PC-9 (cell line): ENCODE results near the gene CPSF4.

Experiments used
- EZH2 ChIP-seq: fragments of 200-600 bp; sonication (generic); IDR thresholded peaks from 2 replicates; pipeline ENCODE4 v1.8.0; 2017; ENCODE audit warnings: antibody characterized with exemption, low read depth
- TF ChIP-seq, protein P1 (sequence below): fragments of 200-600 bp; sonication (generic); conservative IDR thresholded peaks from 2 replicates; pipeline ENCODE4 v1.6.1; 2017; ENCODE audit warnings: mixed run types, antibody characterized with exemption, mild to moderate bottlenecking, moderate library complexity

DNA sequence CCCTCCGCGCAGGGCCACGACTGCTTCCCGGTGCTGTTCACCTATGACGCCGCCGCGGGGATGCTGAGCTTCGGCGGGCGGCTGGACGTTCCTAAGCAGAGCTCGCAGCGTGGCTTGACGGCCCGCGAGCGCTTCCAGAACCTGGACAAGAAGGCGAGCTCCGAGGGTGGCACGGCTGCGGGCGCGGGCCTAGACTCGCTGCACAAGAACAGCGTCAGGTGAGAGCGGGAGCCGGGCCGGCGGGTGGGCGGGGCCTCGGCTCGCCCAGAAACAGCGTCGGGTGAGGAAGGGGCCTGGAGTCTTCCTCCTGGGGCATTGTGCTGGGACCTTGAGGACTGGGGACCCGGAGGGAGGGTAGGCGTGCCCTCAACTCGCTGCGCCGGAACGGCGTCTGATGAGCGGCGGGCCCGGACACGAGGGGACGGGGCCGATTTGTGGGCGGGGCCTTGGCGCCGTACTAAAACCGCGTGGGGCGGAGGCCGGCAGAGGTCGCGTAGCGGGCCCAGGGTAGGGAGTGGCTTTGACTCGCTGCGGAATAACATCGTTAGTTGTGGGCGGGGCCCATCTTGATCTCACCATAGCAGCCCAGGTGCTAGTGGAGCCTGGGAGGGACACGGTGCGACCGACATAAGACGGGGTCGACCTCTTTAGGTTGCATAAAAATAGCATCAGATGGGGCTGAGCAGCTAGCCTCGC is 45.9 kb upstream of the CPSF4 start:
- TF ChIP-seq, protein P1, sequence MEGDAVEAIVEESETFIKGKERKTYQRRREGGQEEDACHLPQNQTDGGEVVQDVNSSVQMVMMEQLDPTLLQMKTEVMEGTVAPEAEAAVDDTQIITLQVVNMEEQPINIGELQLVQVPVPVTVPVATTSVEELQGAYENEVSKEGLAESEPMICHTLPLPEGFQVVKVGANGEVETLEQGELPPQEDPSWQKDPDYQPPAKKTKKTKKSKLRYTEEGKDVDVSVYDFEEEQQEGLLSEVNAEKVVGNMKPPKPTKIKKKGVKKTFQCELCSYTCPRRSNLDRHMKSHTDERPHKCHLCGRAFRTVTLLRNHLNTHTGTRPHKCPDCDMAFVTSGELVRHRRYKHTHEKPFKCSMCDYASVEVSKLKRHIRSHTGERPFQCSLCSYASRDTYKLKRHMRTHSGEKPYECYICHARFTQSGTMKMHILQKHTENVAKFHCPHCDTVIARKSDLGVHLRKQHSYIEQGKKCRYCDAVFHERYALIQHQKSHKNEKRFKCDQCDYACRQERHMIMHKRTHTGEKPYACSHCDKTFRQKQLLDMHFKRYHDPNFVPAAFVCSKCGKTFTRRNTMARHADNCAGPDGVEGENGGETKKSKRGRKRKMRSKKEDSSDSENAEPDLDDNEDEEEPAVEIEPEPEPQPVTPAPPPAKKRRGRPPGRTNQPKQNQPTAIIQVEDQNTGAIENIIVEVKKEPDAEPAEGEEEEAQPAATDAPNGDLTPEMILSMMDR, result no peak
- TF ChIP-seq EZH2, result no peak
